Sigmoid colon (tissue), 7 donors: ENCODE measurements around the gene PQBP1. TPM values are rescaled to one million over a fixed set of nuclear protein-coding genes. Genes with fewer than 3 reads are reported as not detected.

Source experiments
- DNase-seq: peaks from one replicate; pipeline ENCODE4 v3.0.0-alpha.2; 2019
- H3K27ac ChIP-seq, 4 donors: fragments of 200-600 bp; sonication (generic); one replicate each; pipeline ENCODE4 v1.5.1; 2016 to 2019; ENCODE audit warnings: mild to moderate bottlenecking in 1 of 4
- H3K27me3 ChIP-seq, 3 donors: fragments of 200-600 bp; sonication (generic); one replicate each; pipeline ENCODE4 v1.5.1; 2019; ENCODE audit warnings: mild to moderate bottlenecking in 1 of 3
- H3K36me3 ChIP-seq, 4 donors: fragments of 200-600 bp; sonication (generic); one replicate each; pipeline ENCODE4 v1.5.1; 2016 to 2019
- H3K4me1 ChIP-seq, 4 donors: fragments of 200-600 bp; sonication (generic); one replicate each; pipeline ENCODE4 v1.5.1; 2017 to 2019
- H3K4me3 ChIP-seq, 4 donors: fragments of 200-600 bp; sonication (generic); one replicate each; pipeline ENCODE4 v1.5.1; 2017 to 2019; ENCODE audit warnings: mild to moderate bottlenecking in 2 of 4, moderate library complexity in 1 of 4
- H3K9me3 ChIP-seq, 4 donors: fragments of 200-600 bp in 3 of 4; sonication (generic) in 3 of 4; one replicate each; pipeline versions ENCODE4 v1.5.1 to v1.6.1; 2013 to 2019
- CTCF ChIP-seq, 4 experiments: fragments of 450-650 bp in 3 of 4; fragments of 200-600 bp in 1 of 4; IDR thresholded peaks; one replicate each; pipeline ENCODE4 v1.5.1; 2016 to 2019; ENCODE audit warnings: antibody characterized with exemption in 4 of 4, mild to moderate bottlenecking in 3 of 4, moderate library complexity in 2 of 4
- EP300 ChIP-seq, 4 donors: sonication (generic); formaldehyde crosslinking; IDR thresholded peaks; one replicate each; pipeline ENCODE4 v1.6.1; 2017; ENCODE audit warnings: antibody characterized with exemption in 4 of 4
- POLR2A ChIP-seq, 2 donors: fragments of 450-650 bp; IDR thresholded peaks; one replicate each; pipeline ENCODE4 v1.6.1; 2016; ENCODE audit warnings: antibody characterized with exemption in 2 of 2, mild to moderate bottlenecking in 2 of 2, moderate library complexity in 2 of 2
- POLR2AphosphoS5 ChIP-seq, 4 donors: sonication (generic); formaldehyde crosslinking; IDR thresholded peaks; one replicate each; pipeline ENCODE4 v1.6.1; 2017; ENCODE audit warnings: antibody characterized with exemption in 4 of 4
- WGBS, 2 donors: extraction: QIAGEN DNeasy Blood & Tissue Kit; methylation state at CpG; one replicate each; pipeline ENCODE4 v1.1.7; 2013; 5-methylcytosine and 5-hydroxymethylcytosine counted together
- intact Hi-C: fragments of 100-400 bp; cut with DNase I; formaldehyde crosslinking; loops from one replicate; pipeline ENCODE4 v1.15.1; 2023
- polyA plus RNA-seq, 3 donors: library from polyadenylated mRNA; stranded (reverse); fragments of 200-250 nt; gene quantifications; one replicate each; pipeline ENCODE4 v1.2.3, GENCODE V29; 2013
- total RNA-seq, 4 donors: library from RNA; depleted of rRNA; stranded (reverse); fragments of >200 nt; gene quantifications; one replicate each; pipeline ENCODE4 v1.1.0, GENCODE V29; 2016
- donor health status: healthy with polysubstance abuse.
- donor health status: Bipolar disorder and iron deficiency.
- donor health status: healthy.

PQBP1 gene
- total and polyA plus RNA-seq, 7 donors = 65.0 to 103 (median 83.1) TPM

- Histone ChIP-seq H3K36me3 (peaks cover 0 to 49% (median 8%) of the 10 kb centered on the region in 4 donors), H3K27ac (no peak overlapping the region), H3K27me3 (no peaks in the 10 kb centered on the region), H3K4me3 (no peak overlapping the region), H3K4me1 (peaks cover 0 to 12% (median 7%) of the 10 kb centered on the region in 4 donors), H3K9me3 (no peaks in the 10 kb centered on the region)
- intact Hi-C loops = no loop called here
- 95% methylated on average over 20 of the region's 20 CpGs for WGBS, 2 donors
- no peak for DNase-seq
- TF ChIP-seq EP300 (IDR thresholded peaks at IDR 0.05) (no peak), CTCF (IDR thresholded peaks at IDR 0.05) (no peak), POLR2AphosphoS5 (IDR thresholded peaks at IDR 0.05) (no peak), POLR2A (IDR thresholded peaks at IDR 0.05) (no peak)
These were observed 4.4 kb downstream of the PQBP1 start for GRCh38 chrX:48902135-48902534.

GRCh38 chrX:48902776-48903175, 5.0 kb downstream of the PQBP1 start:
- no peak overlapping the region for H3K4me3 ChIP-seq
- no peaks in the 10 kb centered on the region for H3K27me3 ChIP-seq
- no peak overlapping the region for H3K27ac ChIP-seq
- intact Hi-C loops = no loop called here
- peaks cover 0 to 12% (median 7%) of the 10 kb centered on the region in 4 donors for H3K4me1 ChIP-seq
- DNase-seq = no peak
- peaks cover 0 to 49% (median 8%) of the 10 kb centered on the region in 4 donors for H3K36me3 ChIP-seq
- no peaks in the 10 kb centered on the region for H3K9me3 ChIP-seq
- no peak for TF ChIP-seq POLR2AphosphoS5 (IDR thresholded peaks at IDR 0.05)
- TF ChIP-seq POLR2A (IDR thresholded peaks at IDR 0.05) = no peak
- no peak for TF ChIP-seq CTCF (IDR thresholded peaks at IDR 0.05)
- no peak for TF ChIP-seq EP300 (IDR thresholded peaks at IDR 0.05)
- WGBS, 2 donors = 92 to 94% methylated on average over 14 of the region's 14 CpGs

GRCh38 chrX:48903290-48903689, 5.6 kb downstream of the PQBP1 start:
- Histone ChIP-seq H3K9me3 (no peaks in the 10 kb centered on the region), H3K4me3 (no peak overlapping the region), H3K27ac (no peak overlapping the region), H3K4me1 (peaks cover 0 to 12% (median 7%) of the 10 kb centered on the region in 4 donors), H3K36me3 (peaks cover 0 to 49% (median 8%) of the 10 kb centered on the region in 4 donors), H3K27me3 (no peaks in the 10 kb centered on the region)
- intact Hi-C loops = no loop called here
- TF ChIP-seq POLR2AphosphoS5 (IDR thresholded peaks at IDR 0.05) (no peak), CTCF (IDR thresholded peaks at IDR 0.05) (no peak), EP300 (IDR thresholded peaks at IDR 0.05) (no peak), POLR2A (IDR thresholded peaks at IDR 0.05) (no peak)
- WGBS, 2 donors = 83 to 93% methylated on average over 6 of the region's 6 CpGs
- no peak for DNase-seq

- DNase-seq = no peak
- Histone ChIP-seq H3K4me1 (peaks cover 0 to 7% (median under 1%) of the 10 kb centered on the region in 4 donors), H3K4me3 (no peak overlapping the region), H3K27ac (no peak overlapping the region), H3K36me3 (peaks cover 0 to 49% (median 8%) of the 10 kb centered on the region in 4 donors), H3K27me3 (no peaks in the 10 kb centered on the region), H3K9me3 (no peaks in the 10 kb centered on the region)
- 81 to 86% methylated on average over 8 of the region's 8 CpGs for WGBS, 2 donors
- intact Hi-C loops = no loop called here
- TF ChIP-seq POLR2AphosphoS5 (IDR thresholded peaks at IDR 0.05) (no peak), POLR2A (IDR thresholded peaks at IDR 0.05) (no peak), CTCF (IDR thresholded peaks at IDR 0.05) (no peak), EP300 (IDR thresholded peaks at IDR 0.05) (no peak)
These were observed 6.5 kb downstream of the PQBP1 start for GRCh38 chrX:48904180-48904579.

- 88 to 92% methylated on average over 14 of the region's 14 CpGs for WGBS, 2 donors
- H3K4me3 ChIP-seq = no peak overlapping the region
- H3K4me1 ChIP-seq = peaks cover 0 to 2% (median 0%) of the 10 kb centered on the region in 4 donors
- peaks cover 0 to 46% (median 8%) of the 10 kb centered on the region in 4 donors for H3K36me3 ChIP-seq
- intact Hi-C loops = no loop called here
- no peaks in the 10 kb centered on the region for H3K9me3 ChIP-seq
- H3K27ac ChIP-seq = no peak overlapping the region
- no peaks in the 10 kb centered on the region for H3K27me3 ChIP-seq
- TF ChIP-seq EP300 (IDR thresholded peaks at IDR 0.05) (no peak), POLR2A (IDR thresholded peaks at IDR 0.05) (no peak), POLR2AphosphoS5 (IDR thresholded peaks at IDR 0.05) (no peak), CTCF (IDR thresholded peaks at IDR 0.05) (no peak)
- no peak for DNase-seq
These were observed 6.9 kb downstream of the PQBP1 start for GRCh38 chrX:48904626-48905025.
